GM21360 (cell line): ENCODE measurements around the gene CRK.

Experiments used
- ATAC-seq: cut with Tn5 transposase; IDR thresholded peaks from one replicate; pipeline ENCODE4 v1.9.1; 2021; ENCODE audit warnings: mild to moderate bottlenecking, moderate library complexity; ENCODE audit not compliant: unreplicated experiment

CRK gene

GRCh38 chr17:1486802-1487695, 31.0 kb upstream of the CRK start:
- no peak for ATAC-seq

- ATAC-seq, result no peak
These were observed 29.7 kb upstream of the CRK start for GRCh38 chr17:1485423-1486376.

- ATAC-seq, result no peak
These were observed 28.8 kb upstream of the CRK start for GRCh38 chr17:1484676-1485422.

GRCh38 chr17:1484060-1484535, 28.1 kb upstream of the CRK start:
- ATAC-seq, result no peak

- no peak for ATAC-seq
These were observed 26.6 kb upstream of the CRK start for GRCh38 chr17:1482680-1483079.

- no peak for ATAC-seq
These were observed 25.7 kb upstream of the CRK start for GRCh38 chr17:1481736-1482135.

- ATAC-seq, result no peak
These were observed 24.9 kb upstream of the CRK start for GRCh38 chr17:1480747-1481465.

- no peak for ATAC-seq
These were observed 22.4 kb upstream of the CRK start for GRCh38 chr17:1478418-1478817.

- ATAC-seq, result no peak
These were observed 19.4 kb upstream of the CRK start for GRCh38 chr17:1475321-1475854.

GRCh38 chr17:1474402-1475189, 18.6 kb upstream of the CRK start:
- ATAC-seq, result no peak

- ATAC-seq, result no peak
These were observed 17.8 kb upstream of the CRK start for GRCh38 chr17:1473841-1474240.

GRCh38 chr17:1473170-1473569, 17.1 kb upstream of the CRK start:
- no peak for ATAC-seq

GRCh38 chr17:1471911-1472821, 16.1 kb upstream of the CRK start:
- ATAC-seq, result no peak

GRCh38 chr17:1471490-1471889, 15.5 kb upstream of the CRK start:
- no peak for ATAC-seq

- no peak for ATAC-seq
These were observed 14.9 kb upstream of the CRK start for GRCh38 chr17:1470755-1471462.

- no peak for ATAC-seq
These were observed 14.2 kb upstream of the CRK start for GRCh38 chr17:1470071-1470754.
